IPS-15b (cell line): ENCODE results near the gene NEUROG2.
"Not testable (repeated sequence)": the region's sequence is repeated elsewhere in the genome, so short reads cannot be mapped to it uniquely, and the experiment has no call there.

Experiments
- H3K27me3 ChIP-seq: one replicate; pipeline ENCODE4 v1.6.1; 2013; ENCODE audit warnings: low read length; ENCODE audit not compliant: control insufficient read depth, insufficient read depth
- H3K36me3 ChIP-seq: one replicate; pipeline ENCODE4 v1.6.1; 2013; ENCODE audit warnings: low read length; ENCODE audit not compliant: control insufficient read depth, insufficient read depth
- H3K4me1 ChIP-seq: one replicate; pipeline ENCODE4 v1.6.1; 2013; ENCODE audit warnings: mild to moderate bottlenecking, low read length; ENCODE audit not compliant: control insufficient read depth, insufficient read depth
- H3K4me3 ChIP-seq: one replicate; pipeline ENCODE4 v1.5.1; 2013; ENCODE audit warnings: low read depth, low read length
- H3K9ac ChIP-seq: one replicate; pipeline ENCODE4 v1.6.1; 2013; ENCODE audit warnings: low read depth, mild to moderate bottlenecking, low read length
- H3K9me3 ChIP-seq: one replicate; pipeline ENCODE4 v1.6.1; 2013; ENCODE audit warnings: mild to moderate bottlenecking, low read length; ENCODE audit not compliant: control insufficient read depth, insufficient read depth

Gene NEUROG2

DNA sequence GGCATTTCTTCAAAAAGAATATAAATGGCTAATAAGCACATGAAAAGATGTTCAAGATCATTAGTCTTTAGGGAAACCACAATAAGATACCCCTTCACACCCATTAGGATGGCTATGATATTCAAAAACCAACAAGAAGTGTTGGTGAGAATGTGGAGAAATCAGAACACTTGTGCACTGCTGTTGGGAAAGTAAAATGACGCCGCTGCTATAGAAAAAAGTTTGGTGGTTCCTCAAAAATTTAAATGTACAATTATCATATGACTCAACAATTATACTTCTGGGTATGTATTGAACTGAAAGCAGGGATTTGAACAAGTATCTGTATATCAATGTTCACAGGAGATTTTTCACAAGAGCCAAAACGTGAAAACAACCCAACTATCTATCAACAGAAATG, 29.4 kb upstream of the NEUROG2 start:
- H3K36me3 ChIP-seq: no peaks in the 10 kb centered on the region
- no peak overlapping the region for H3K4me3 ChIP-seq
- H3K9ac ChIP-seq: no peak overlapping the region
- no peaks in the 10 kb centered on the region for H3K27me3 ChIP-seq
- H3K9me3 ChIP-seq: no peaks in the 10 kb centered on the region
- no peaks in the 10 kb centered on the region for H3K4me1 ChIP-seq

DNA sequence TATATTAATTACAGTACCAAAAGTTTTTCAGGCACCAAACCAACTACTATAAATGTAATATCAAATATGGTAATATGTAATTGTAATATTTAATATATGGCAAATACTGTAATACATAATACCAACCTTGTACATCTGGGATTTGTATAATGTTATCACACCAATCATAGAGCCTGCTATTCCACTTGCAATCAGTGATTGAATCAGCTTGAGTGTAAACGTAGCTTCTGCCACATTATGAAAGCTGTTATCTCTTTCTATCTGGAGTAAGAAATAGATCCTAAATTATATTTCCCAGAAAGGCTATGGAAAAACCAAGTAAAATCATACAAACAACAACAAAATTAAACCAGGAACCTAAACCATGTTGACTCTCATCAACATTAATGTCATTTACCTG, 24.7 kb upstream of the NEUROG2 start:
- H3K36me3 ChIP-seq: no peaks in the 10 kb centered on the region
- no peaks in the 10 kb centered on the region for H3K4me1 ChIP-seq
- H3K4me3 ChIP-seq: no peak overlapping the region
- no peaks in the 10 kb centered on the region for H3K27me3 ChIP-seq
- H3K9me3 ChIP-seq: no peaks in the 10 kb centered on the region
- H3K9ac ChIP-seq: no peak overlapping the region

DNA sequence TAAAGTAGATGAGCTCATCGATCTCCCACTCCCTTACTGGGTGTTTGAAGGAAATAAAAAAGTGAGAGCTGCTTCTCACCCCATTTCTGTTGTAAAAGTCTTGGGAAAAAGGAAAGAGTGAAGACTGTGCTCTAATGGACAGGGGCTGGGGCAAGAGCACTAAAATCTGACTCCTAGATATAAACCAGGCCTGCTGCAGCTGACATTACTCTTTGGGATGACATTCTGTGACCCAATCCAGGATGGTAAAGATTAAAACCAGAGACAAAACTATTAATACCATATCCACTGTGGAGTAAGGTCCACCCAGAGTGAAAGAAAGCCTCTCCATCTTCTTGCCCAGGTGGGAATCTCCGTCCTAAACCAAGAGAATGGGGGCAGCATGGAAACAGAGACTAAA, 20.1 kb upstream of the NEUROG2 start:
- Histone ChIP-seq H3K27me3 (no peaks in the 10 kb centered on the region), H3K36me3 (no peaks in the 10 kb centered on the region), H3K4me3 (no peak overlapping the region), H3K9me3 (no peaks in the 10 kb centered on the region), H3K9ac (no peak overlapping the region), H3K4me1 (no peaks in the 10 kb centered on the region)

DNA sequence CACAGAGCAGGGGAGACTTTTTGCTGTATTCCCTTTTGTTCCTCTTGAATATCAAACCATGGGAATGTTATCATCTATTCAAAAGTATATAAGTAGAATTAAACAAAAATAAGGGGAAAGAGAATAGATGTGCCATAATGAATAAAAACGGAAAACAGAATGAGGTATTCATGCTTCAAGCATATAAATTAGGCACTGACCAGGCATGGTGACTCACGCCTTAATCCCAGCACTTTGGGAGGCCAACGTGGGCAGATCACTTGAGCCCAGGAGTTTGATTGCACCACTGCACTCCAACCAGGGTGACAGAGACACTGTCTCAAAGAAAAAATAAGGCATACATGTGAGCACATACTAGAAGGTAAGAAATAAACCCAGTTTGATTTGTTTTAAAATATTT, 16.3 kb upstream of the NEUROG2 start:
- H3K4me1 ChIP-seq: no peaks in the 10 kb centered on the region
- no peaks in the 10 kb centered on the region for H3K9me3 ChIP-seq
- no peak overlapping the region for H3K9ac ChIP-seq
- no peak overlapping the region for H3K4me3 ChIP-seq
- H3K27me3 ChIP-seq: no peaks in the 10 kb centered on the region
- H3K36me3 ChIP-seq: no peaks in the 10 kb centered on the region

DNA sequence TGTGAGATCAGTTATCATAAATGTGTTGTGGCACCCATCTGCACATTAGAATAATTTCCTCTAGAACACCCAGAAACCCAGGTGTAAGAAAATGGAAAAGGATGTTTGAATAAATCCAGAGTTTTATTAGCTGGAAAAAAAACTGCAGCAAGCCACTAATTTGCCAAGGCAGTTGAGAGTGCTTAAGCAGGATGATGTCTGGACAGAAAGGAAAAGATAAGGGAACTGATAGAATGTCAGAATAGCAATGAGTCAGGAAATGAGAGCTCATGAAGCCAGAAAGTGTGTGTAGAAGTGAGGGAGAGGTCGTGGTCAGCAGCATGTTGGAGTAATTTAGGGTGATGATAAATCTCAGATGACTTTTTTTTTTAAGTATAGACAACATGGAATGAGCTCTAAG, 15.2 kb upstream of the NEUROG2 start:
- Histone ChIP-seq H3K36me3 (no peaks in the 10 kb centered on the region), H3K9me3 (no peaks in the 10 kb centered on the region), H3K4me3 (no peak overlapping the region), H3K4me1 (no peaks in the 10 kb centered on the region), H3K27me3 (peaks cover 5% of the 10 kb centered on the region), H3K9ac (no peak overlapping the region)

DNA sequence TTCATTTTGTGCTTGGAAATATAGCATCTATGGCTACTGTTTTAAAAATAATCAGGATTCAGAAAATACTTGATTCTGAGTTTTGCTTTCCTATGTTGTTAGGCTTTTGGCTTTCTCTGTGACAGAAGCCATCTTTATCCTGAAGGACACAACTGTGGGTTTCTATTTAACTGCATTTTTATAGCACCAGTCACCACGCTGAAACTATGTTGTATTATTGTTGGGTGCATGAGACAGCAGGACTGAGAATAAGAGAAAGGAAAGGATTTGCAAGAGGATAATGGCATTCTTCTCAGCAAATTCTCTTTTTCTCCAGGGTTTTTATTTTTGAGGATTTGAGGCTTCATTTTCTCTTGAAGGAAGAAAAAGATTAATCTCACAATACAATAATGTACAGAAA, 10.1 kb upstream of the NEUROG2 start:
- H3K4me3 ChIP-seq: no peak overlapping the region
- peaks cover 7% of the 10 kb centered on the region for H3K4me1 ChIP-seq
- no peaks in the 10 kb centered on the region for H3K36me3 ChIP-seq
- H3K27me3 ChIP-seq: peaks cover 49% of the 10 kb centered on the region
- no peak overlapping the region for H3K9ac ChIP-seq
- H3K9me3 ChIP-seq: no peaks in the 10 kb centered on the region

DNA sequence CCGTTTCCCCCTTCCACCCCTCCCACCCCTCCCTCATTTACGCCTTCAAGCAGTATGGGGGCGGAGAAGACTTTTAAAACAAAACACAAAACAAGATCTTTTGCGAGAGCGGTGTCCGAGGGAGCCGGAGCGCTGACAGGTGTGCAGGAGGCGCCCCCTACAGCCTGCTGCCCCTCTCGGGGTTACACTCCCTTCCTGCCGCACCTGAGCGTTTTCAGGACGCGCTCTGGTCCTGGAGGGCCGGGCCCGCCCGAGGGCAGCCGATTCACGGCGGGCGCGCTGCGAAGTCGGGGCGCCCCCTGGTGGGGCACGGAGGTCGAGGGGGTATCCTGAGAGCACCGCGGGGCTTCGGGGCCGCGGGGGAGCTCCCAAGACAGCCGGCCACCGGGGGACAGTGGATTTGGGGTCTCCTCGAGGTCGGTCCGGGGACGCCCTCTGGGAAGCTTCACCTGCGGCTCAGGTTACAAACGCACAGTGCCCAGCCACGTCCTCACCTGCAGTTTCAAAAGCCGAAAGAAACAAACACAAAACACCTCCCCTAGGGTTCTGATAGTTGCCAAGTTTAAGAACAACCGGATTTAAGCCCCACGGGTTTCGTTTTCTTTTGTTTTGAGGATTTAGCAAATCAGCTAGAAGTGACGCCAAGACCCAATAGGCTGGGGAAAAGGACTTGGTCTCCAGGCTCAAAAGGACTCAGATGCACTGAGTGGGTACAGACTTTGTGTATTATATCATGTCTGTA, 8.0 kb upstream of the NEUROG2 start:
- Histone ChIP-seq H3K9ac (no peak overlapping the region), H3K4me1 (peaks cover 21% of the 10 kb centered on the region), H3K36me3 (no peaks in the 10 kb centered on the region), H3K9me3 (no peaks in the 10 kb centered on the region), H3K4me3 (peak overlapping the region; percentile 38), H3K27me3 (peaks cover 70% of the 10 kb centered on the region)

DNA sequence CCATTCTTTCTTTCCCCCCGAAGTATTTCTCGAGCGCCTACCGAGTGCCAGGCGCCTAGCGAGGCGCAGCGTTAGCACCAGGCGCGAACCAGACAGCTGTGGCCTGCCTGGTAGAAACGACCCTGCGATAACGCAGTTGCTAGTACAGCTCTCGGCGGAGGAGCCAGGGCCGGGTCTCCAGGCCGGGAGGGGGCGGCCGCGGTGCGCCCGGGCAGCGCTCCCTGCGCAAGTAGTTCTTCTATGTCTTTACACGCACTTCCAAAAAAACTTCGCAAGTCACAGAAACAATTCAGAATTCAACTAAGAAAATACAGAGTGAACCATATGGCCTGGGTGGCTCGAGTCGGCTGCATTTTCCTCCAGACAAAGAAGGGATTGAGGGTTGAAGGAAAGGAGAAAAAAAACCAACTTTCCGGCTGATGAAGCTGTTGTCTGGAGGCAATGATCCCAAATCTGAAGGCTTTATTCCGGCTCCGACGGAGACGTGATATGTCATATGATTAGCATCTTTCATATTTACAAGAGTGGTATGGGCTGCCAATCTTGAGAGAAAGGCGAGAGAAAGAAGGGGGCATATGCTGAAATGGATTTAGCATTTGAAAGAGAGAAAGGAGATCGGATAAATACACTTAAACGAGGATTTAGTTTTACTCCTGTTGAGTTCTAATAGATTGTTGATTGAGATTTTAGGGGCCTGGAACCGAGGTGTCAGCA, 7.2 kb upstream of the NEUROG2 start:
- Histone ChIP-seq H3K4me3 (peak overlapping the region; percentile 31), H3K4me1 (peaks cover 21% of the 10 kb centered on the region), H3K9ac (no peak overlapping the region), H3K27me3 (peaks cover 78% of the 10 kb centered on the region), H3K9me3 (no peaks in the 10 kb centered on the region), H3K36me3 (no peaks in the 10 kb centered on the region)

DNA sequence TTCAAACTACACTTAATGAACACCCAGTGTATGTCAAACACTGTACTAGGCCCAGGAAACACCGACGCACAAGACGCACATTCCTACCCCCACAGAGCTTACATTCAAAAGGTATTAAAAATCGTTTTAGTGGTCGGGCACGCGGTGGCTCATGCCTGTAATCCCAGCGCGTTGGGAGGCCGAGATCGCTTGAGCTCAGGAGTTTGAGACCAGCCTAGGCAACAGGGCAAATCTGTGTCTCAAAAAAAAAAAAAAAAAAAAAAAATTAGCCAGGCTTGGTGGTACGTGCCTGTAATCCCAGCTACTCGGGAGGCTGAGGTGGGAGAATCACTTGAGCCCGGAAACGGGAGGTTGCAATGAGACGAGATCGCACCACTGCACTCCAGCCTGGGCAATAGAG, 6.5 kb upstream of the NEUROG2 start:
- not testable (repeated sequence) for H3K9me3 ChIP-seq, H3K9ac ChIP-seq, H3K36me3 ChIP-seq
- Histone ChIP-seq H3K4me1 (peaks cover 21% of the 10 kb centered on the region), H3K4me3 (peak overlapping the region; percentile 31), H3K27me3 (peaks cover 85% of the 10 kb centered on the region)

DNA sequence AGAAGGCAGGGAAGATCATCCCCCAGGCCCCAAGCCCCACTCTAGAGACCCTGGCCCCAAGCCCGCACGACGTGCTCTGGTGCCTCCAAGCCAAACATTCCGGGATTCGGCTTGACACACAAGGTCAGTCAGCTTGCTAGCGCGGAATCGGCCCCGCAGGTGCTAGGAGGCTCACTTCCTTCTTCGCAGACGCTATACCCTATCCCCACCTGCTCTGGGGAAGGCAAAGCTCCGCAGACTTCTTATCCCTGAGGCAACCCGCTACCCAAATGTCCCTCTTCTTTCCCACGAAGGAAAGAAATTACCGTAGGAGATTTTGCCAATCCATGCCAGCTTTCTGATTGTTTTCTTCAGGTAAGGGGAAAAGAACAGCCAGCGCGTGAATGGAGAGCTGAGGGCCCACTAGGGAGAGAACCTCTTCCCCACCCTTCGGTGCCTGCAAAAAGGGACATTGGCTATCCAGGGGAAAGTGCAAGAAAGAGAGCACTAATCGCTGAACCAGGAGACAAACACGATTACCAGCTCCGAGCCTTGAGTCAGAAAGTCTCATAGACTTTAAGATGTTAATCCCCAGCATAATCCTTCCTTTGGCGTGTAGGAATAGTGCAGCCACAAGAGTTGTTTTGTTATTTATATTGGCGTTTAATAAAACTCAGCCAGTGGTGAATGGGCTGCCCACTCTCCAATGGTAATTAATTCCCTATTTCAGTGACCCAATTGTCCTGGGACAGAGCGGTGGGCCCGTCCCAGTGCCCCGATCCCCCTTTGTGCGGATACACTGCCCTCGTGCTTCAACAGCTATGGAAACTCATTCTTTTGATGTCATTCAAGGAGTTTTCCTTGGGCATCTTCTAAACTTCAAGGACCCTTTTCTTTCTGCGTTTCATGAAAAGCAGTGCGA, 5.4 kb upstream of the NEUROG2 start:
- peak overlapping the region; percentile 61 for H3K4me3 ChIP-seq
- peaks cover 26% of the 10 kb centered on the region for H3K4me1 ChIP-seq
- H3K9me3 ChIP-seq: no peaks in the 10 kb centered on the region
- H3K27me3 ChIP-seq: peaks cover 90% of the 10 kb centered on the region
- H3K36me3 ChIP-seq: no peaks in the 10 kb centered on the region
- H3K9ac ChIP-seq: no peak overlapping the region

DNA sequence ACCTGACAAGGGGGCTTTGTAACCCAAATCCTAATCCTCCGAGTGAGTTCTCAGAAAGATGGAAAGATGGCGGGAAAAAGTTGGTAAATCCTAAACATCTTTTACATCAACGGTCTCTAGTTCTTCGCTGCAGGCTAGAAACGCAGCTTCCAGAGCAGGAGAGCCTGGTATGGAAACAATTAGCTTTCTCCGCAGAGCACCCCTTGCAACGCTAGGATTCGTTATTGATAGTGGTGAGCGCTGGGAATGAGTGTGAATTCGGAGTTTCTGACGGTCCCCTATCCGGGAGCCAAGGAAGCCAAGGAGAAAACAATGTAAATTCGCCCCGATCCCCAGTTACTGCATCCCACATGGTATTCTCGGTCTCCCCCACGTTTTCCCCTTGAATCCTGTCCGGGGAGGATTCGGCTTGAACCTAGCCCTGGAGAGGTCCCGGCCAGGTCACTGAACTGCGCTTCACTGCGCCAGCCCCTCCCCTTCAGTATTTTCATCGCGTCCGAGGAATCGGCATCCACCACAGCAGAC, 4.7 kb upstream of the NEUROG2 start:
- H3K27me3 ChIP-seq: peaks cover 87% of the 10 kb centered on the region
- no peaks in the 10 kb centered on the region for H3K9me3 ChIP-seq
- peak overlapping the region; percentile 61 for H3K4me3 ChIP-seq
- peaks cover 26% of the 10 kb centered on the region for H3K4me1 ChIP-seq
- H3K9ac ChIP-seq: no peak overlapping the region
- H3K36me3 ChIP-seq: no peaks in the 10 kb centered on the region
